Keratinocyte (primary cell): ENCODE measurements around the gene ASCC3.

Source experiments
- CTCF ChIP-seq, 3 experiments: IDR thresholded peaks in 1 of 3; conservative IDR thresholded peaks in 1 of 3; optimal IDR thresholded peaks in 1 of 3; 2 replicates in 2 of 3; 3 replicates in 1 of 3; pipeline versions ENCODE3 to v1.5.1; 2011; ENCODE audit warnings: low read length in 3 of 3, mild to moderate bottlenecking in 3 of 3, moderate library complexity in 2 of 3, control low read depth in 1 of 3, inconsistent platforms in 1 of 3; ENCODE audit not compliant: insufficient read depth in 2 of 3; ENCODE audit errors: extremely low read depth in 1 of 3
- EZH2 ChIP-seq: IDR thresholded peaks from one replicate; pipeline ENCODE4 v1.6.1; 2012; ENCODE audit warnings: inconsistent platforms, mild to moderate bottlenecking, low read length, moderate library complexity

- TF ChIP-seq EZH2 (no peak), CTCF (optimal IDR thresholded peaks at IDR 0.05 in 1 of 3, IDR thresholded peaks at IDR 0.05 in 1 of 3, conservative IDR thresholded peaks at IDR 0.05 in 1 of 3; ENCODE audit: extremely low read depth in 1 of 3, insufficient read depth in 2 of 3, low read length in 3 of 3) (no peak)
Measured at GRCh38 chr6:100630536-100630935, 250.6 kb downstream of the ASCC3 start.
